ENCODE measurements around the gene LILRA6. TPM values are rescaled to one million over a fixed set of nuclear protein-coding genes. Genes with fewer than 3 reads are reported as not detected.

LILRA6 gene
- total RNA-seq, 4 donors from 2014 or later: 0.22 to 10.2 (median 0.90) TPM

DNA sequence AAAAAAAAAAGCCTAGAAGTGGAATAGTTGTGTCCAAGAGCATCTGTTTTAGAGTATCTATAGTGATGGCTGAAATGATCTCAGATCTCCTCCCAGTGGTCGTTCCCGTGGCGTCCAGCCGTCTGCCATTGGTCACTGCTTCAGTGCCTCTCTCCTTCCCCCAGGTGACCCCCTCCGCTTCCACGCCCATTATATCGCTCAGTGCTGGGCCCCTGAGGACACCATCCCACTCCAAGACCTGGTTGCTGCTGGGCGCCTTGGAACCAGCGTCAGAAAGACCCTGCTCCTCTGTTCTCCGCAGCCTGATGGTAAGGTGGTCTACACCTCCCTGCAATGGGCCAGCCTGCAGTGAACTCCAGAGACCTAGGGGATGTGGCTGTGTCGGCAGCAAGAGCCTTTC, 49.6 kb downstream of the LILRA6 start:
- no peaks in the 10 kb centered on the region for H3K9me3 ChIP-seq
- peaks cover 0 to 34% (median 7%) of the 10 kb centered on the region in 3 donors for H3K36me3 ChIP-seq
- peaks cover 4 to 26% (median 19%) of the 10 kb centered on the region in 4 donors for H3K4me1 ChIP-seq
- H3K27me3 ChIP-seq: no peaks in the 10 kb centered on the region
- H3K4me3 ChIP-seq: no peak overlapping the region
- H3K27ac ChIP-seq: no peak overlapping the region
- TF ChIP-seq EP300 (IDR thresholded peaks at IDR 0.05) (no peak), POLR2A (IDR thresholded peaks at IDR 0.05) (no peak), CTCF (IDR thresholded peaks at IDR 0.05) (no peak)
- no peak for DNase-seq (ENCODE audit: low spot score in 2 of 2)
- 84 to 92% methylated on average over 11 of the region's 11 CpGs for WGBS, 2 donors

- TF ChIP-seq EP300 (IDR thresholded peaks at IDR 0.05) (no peak), POLR2A (IDR thresholded peaks at IDR 0.05) (no peak)
- Histone ChIP-seq H3K4me1 (peaks cover 4 to 27% (median 20%) of the 10 kb centered on the region in 4 donors), H3K9me3 (no peaks in the 10 kb centered on the region), H3K27me3 (no peaks in the 10 kb centered on the region), H3K4me3 (peak overlapping the region; percentile 70 to 90 (median 88)), H3K36me3 (peaks cover 0 to 28% (median 7%) of the 10 kb centered on the region in 3 donors), H3K27ac (peak overlapping the region; percentile 94 to 99 (median 97))
- no peak for DNase-seq (ENCODE audit: low spot score in 2 of 2)
- 63 to 64% methylated on average over 19 of the region's 19 CpGs for WGBS, 2 donors
Observed at GRCh38 chr19:54191811-54192453, 50.7 kb downstream of the LILRA6 start.

DNA sequence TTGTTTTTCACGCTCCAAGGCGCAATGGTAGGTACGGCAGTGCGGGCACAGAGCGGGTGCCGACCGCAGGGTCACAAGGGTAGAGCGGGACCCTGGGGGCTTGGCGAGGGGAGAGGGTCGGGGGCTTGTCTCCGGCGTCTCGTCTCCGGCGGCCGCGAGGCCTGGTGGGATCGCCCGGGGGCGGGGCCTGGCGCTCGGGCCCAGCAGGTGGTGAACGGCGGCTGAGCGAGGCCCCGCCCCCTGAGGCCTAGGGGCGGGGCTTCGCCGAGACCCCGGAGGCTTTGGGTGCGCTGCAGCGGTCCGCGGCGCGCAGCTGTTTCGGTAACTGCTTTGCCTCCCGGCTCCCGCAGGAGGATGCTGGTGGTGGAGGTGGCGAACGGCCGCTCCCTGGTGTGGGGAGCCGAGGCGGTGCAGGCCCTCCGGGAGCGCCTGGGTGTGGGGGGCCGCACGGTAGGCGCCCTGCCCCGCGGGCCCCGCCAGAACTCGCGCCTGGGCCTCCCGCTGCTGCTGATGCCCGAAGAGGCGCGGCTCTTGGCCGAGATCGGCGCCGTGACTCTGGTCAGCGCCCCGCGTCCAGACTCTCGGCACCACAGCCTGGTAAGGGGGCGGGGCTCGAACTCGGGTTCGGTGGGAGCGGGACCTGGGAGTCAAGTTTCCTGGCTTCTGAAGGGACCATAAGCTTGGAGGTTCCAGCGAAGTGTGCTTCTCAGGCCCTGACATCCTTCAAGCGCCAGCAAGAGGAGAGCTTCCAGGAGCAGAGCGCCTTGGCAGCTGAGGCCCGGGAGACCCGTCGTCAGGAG, 51.4 kb downstream of the LILRA6 start, which contains the start of gene TSEN34:
TSS of gene TSEN34 (plus strand) at position 298 of the 800 bp plus-strand sequence. CDS start at position 355, 57 bp downstream.
- 0 to 1% methylated on average over 12 to 57 of the region's 77 CpGs for WGBS, 2 donors
- H3K4me3 ChIP-seq: peak within 1 kb of the TSS; percentile 70 to 90 (median 88)
- no peaks in the 10 kb centered on the region for H3K27me3 ChIP-seq
- H3K9me3 ChIP-seq: no peaks in the 10 kb centered on the region
- peak; percentile 71 to 76 for DNase-seq (ENCODE audit: low spot score in 2 of 2)
- peaks cover 4 to 27% (median 20%) of the 10 kb centered on the region in 4 donors for H3K4me1 ChIP-seq
- H3K36me3 ChIP-seq: peaks cover 0 to 32% (median 7%) of the 10 kb centered on the region in 3 donors
- TF ChIP-seq EP300 (IDR thresholded peaks at IDR 0.05) (peak in 1 of 2 donors; percentile 79), CTCF (IDR thresholded peaks at IDR 0.05) (no peak), POLR2A (IDR thresholded peaks at IDR 0.05) (peak; percentile 36 to 66)
- peak within 1 kb of the TSS; percentile 94 to 99 (median 97) for H3K27ac ChIP-seq

DNA sequence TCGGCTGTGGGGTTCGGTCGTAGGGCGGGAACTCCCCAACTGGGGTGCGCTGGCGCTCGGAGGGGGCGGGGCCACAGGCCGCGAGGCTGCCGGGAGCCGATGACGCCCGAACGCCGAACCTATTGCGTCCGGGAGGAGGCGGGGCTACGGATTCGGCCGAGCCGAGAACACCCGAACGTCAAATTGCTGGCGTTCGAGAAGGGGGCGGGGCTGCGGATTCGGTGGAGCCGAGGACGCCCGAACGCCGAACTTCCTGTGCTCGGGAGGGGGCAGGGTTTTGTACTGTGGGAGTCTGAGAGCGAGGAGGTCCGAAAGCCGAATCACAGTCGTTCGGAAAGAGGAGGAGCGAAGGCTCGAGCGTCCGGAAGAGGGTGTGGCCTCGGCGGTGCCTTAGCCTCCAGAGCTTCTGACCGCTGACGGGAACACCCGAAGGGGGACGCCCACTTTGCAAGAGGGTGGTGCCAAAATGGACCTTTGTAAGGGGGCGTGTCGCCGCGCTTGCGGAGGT, 52.0 kb downstream of the LILRA6 start:
- peaks cover 4 to 27% (median 20%) of the 10 kb centered on the region in 4 donors for H3K4me1 ChIP-seq
- peak overlapping the region; percentile 70 to 90 (median 88) for H3K4me3 ChIP-seq
- TF ChIP-seq POLR2A (IDR thresholded peaks at IDR 0.05) (no peak), CTCF (IDR thresholded peaks at IDR 0.05) (no peak), EP300 (IDR thresholded peaks at IDR 0.05) (peak in 1 of 2 donors; percentile 98)
- WGBS, 2 donors: 0% methylated on average over 49 of the region's 56 CpGs
- DNase-seq (ENCODE audit: low spot score in 2 of 2): peak; percentile 99 to 100
- H3K36me3 ChIP-seq: peaks cover 0 to 34% (median 7%) of the 10 kb centered on the region in 3 donors
- peak overlapping the region; percentile 94 to 99 (median 97) for H3K27ac ChIP-seq
- no peaks in the 10 kb centered on the region for H3K9me3 ChIP-seq
- no peaks in the 10 kb centered on the region for H3K27me3 ChIP-seq

DNA sequence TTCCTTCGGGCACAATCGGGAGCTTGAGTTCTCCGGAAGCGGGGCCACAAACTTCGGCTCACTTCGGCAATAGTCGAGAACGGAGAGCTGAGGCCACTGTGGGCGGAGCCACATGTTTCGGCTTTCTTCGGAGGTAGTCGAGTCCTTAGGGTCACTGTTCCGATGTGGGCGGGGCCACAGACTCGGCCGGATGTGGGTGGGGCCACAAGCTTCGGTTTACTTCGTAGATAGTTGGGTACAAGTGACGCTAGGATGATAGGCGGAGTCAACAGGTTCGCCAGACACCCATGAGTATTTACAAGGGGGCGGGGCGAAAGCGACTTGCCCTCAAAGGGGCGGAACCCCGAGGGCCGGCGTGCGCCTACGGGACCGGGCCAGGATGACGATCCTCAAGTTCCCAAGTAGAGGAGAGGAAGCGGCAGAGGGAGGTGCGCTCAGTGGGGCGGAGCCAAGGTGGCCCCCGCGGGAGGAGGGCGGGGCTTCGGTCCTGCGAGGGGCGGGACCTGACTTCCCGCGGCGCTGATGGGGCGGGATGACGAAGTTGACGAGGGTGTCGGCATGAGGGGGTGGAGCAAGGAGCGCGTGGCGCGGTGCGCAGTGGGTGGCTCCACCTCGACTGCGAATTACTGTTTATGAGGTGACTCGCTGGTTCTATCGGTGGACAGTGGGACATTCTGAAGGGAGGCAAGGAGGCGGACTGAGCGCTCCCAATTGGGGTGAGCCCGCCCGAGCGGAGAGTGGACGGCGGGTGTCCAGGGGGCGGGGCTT, 52.7 kb downstream of the LILRA6 start:
- H3K27me3 ChIP-seq: no peaks in the 10 kb centered on the region
- H3K4me1 ChIP-seq: peaks cover 4 to 27% (median 20%) of the 10 kb centered on the region in 4 donors
- H3K9me3 ChIP-seq: no peaks in the 10 kb centered on the region
- 0% methylated on average over 27 to 56 of the region's 65 CpGs for WGBS, 2 donors
- peak; percentile 100 for DNase-seq (ENCODE audit: low spot score in 2 of 2)
- peak overlapping the region; percentile 94 to 99 (median 97) for H3K27ac ChIP-seq
- peak overlapping the region; percentile 68 to 90 (median 86) for H3K4me3 ChIP-seq
- H3K36me3 ChIP-seq: peaks cover 0 to 28% (median 7%) of the 10 kb centered on the region in 3 donors
- TF ChIP-seq CTCF (IDR thresholded peaks at IDR 0.05): peak in 1 of 5 experiments; percentile 11
- TF ChIP-seq EP300 (IDR thresholded peaks at IDR 0.05): peak; percentile 92 to 98
- TF ChIP-seq POLR2A (IDR thresholded peaks at IDR 0.05): peak; percentile 54 to 73
